ENCODE measurements around the gene TNIK.
"Not testable (repeated sequence)": the region's sequence is repeated elsewhere in the genome, so short reads cannot be mapped to it uniquely, and the experiment has no call there.

The TNIK gene

GRCh38 chr3:171446801-171447578 is 13.2 kb downstream of the TNIK start:
- DNase-seq (ENCODE audit: low read depth in 4 of 4, low spot score in 1 of 4) = no peak

GRCh38 chr3:171446301-171446700 is 13.9 kb downstream of the TNIK start:
- DNase-seq (ENCODE audit: low read depth in 4 of 4, low spot score in 1 of 4) = no peak

GRCh38 chr3:171445620-171446204 is 14.5 kb downstream of the TNIK start:
- no peak for DNase-seq (ENCODE audit: low read depth in 4 of 4, low spot score in 1 of 4)

GRCh38 chr3:171444001-171444690 is 16.1 kb downstream of the TNIK start:
- DNase-seq (ENCODE audit: low read depth in 4 of 4, low spot score in 1 of 4) = no peak

GRCh38 chr3:171443211-171443957 is 16.8 kb downstream of the TNIK start:
- no peak for DNase-seq (ENCODE audit: low read depth in 4 of 4, low spot score in 1 of 4)

GRCh38 chr3:171442184-171442583 is 18.0 kb downstream of the TNIK start:
- no peak for DNase-seq (ENCODE audit: low read depth in 4 of 4, low spot score in 1 of 4)

- no peak for DNase-seq (ENCODE audit: low read depth in 4 of 4, low spot score in 1 of 4)
Observed at GRCh38 chr3:171441381-171441780, 18.8 kb downstream of the TNIK start.

GRCh38 chr3:171439996-171440395 is 20.2 kb downstream of the TNIK start:
- DNase-seq (ENCODE audit: low read depth in 4 of 4, low spot score in 1 of 4) = no peak

GRCh38 chr3:171437115-171437756 is 23.0 kb downstream of the TNIK start:
- DNase-seq (ENCODE audit: low read depth in 4 of 4, low spot score in 1 of 4) = no peak

- DNase-seq (ENCODE audit: low read depth in 4 of 4, low spot score in 1 of 4) = no peak
Observed at GRCh38 chr3:171436380-171436779, 23.8 kb downstream of the TNIK start.

GRCh38 chr3:171435757-171436156 is 24.4 kb downstream of the TNIK start:
- no peak for DNase-seq (ENCODE audit: low read depth in 4 of 4, low spot score in 1 of 4)

GRCh38 chr3:171435143-171435542 is 25.1 kb downstream of the TNIK start:
- no peak for DNase-seq (ENCODE audit: low read depth in 4 of 4, low spot score in 1 of 4)

GRCh38 chr3:171432548-171432947 is 27.7 kb downstream of the TNIK start:
- no peak for DNase-seq (ENCODE audit: low read depth in 4 of 4, low spot score in 1 of 4)

GRCh38 chr3:171431550-171431949 is 28.7 kb downstream of the TNIK start:
- no peak for DNase-seq (ENCODE audit: low read depth in 4 of 4, low spot score in 1 of 4)

GRCh38 chr3:171430530-171430929 is 29.7 kb downstream of the TNIK start:
- no peak for DNase-seq (ENCODE audit: low read depth in 4 of 4, low spot score in 1 of 4)

- no peak for DNase-seq (ENCODE audit: low read depth in 4 of 4, low spot score in 1 of 4)
Observed at GRCh38 chr3:171429635-171430034, 30.6 kb downstream of the TNIK start.

- DNase-seq (ENCODE audit: low read depth in 4 of 4, low spot score in 1 of 4) = no peak
Observed at GRCh38 chr3:171428892-171429291, 31.3 kb downstream of the TNIK start.

GRCh38 chr3:171428321-171428787 is 31.9 kb downstream of the TNIK start:
- no peak for DNase-seq (ENCODE audit: low read depth in 4 of 4, low spot score in 1 of 4)

GRCh38 chr3:171427771-171428320 is 32.4 kb downstream of the TNIK start:
- DNase-seq (ENCODE audit: low read depth in 4 of 4, low spot score in 1 of 4) = no peak

GRCh38 chr3:171424063-171424462 is 36.1 kb downstream of the TNIK start:
- not testable (repeated sequence) for DNase-seq (ENCODE audit: low read depth in 4 of 4, low spot score in 1 of 4)

- DNase-seq (ENCODE audit: low read depth in 4 of 4, low spot score in 1 of 4) = not testable (repeated sequence)
Observed at GRCh38 chr3:171422855-171423254, 37.4 kb downstream of the TNIK start.

Data from stimulated activated CD4-positive, alpha-beta T cell treated with anti-CD3 and anti-CD28 coated beads, Interleukin-1b, Interleukin-23, amount 100 ng/mL, for 24 hours (primary cell).